ENCODE results near the gene SEC24D.

SEC24D gene

GRCh38 chr4:118839221-118839927 lies 3.4 kb upstream of the SEC24D start:
- DNase-seq = no peak

- no peak for DNase-seq
Observed at GRCh38 chr4:118837121-118837507, 1.2 kb upstream of the SEC24D start.

DNA sequence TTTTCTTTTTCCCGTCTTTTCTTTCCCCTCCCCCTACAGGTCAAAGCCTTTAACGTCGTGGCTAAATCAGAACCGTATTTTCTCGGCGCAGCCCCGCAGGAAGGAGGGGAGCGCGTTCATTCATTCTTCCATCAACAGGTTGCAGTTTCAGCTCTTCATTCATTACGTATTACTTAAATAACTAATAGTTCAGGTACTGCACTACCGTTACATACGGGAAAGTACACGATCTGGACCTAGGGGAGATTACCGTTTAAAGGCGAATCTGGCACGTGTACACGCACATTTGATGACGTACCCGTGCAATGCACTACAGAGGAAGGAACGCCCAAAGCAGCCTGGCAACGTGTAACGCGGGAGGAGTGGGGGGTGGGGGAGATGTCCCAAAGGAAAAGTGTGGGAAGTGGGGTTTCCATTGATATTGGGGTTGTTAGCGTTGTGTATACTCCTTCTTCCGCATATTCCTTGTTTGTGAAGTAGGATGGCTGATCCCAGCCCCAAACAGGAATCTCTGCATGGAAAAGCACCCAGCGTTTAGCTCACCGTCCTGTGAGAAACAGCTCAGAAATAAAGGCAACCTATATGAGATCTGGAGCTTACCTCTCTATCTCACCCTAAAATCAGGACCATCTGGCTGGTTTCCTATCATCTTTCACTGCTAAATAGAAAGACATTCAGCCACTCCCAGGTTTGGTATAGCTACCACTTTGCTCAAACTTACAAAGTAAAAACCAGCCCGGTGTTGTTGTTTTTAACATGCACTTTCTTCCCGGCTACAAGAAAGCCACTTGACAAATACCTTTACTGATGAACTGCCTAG lies 585 bp upstream of the SEC24D start:
- DNase-seq = peak; percentile 69

- DNase-seq = peak; percentile 88
Observed at GRCh38 chr4:118834960-118835569, 861 bp downstream of the SEC24D start.

- no peak for DNase-seq
Observed at GRCh38 chr4:118834070-118834469, 1.9 kb downstream of the SEC24D start.

DNA sequence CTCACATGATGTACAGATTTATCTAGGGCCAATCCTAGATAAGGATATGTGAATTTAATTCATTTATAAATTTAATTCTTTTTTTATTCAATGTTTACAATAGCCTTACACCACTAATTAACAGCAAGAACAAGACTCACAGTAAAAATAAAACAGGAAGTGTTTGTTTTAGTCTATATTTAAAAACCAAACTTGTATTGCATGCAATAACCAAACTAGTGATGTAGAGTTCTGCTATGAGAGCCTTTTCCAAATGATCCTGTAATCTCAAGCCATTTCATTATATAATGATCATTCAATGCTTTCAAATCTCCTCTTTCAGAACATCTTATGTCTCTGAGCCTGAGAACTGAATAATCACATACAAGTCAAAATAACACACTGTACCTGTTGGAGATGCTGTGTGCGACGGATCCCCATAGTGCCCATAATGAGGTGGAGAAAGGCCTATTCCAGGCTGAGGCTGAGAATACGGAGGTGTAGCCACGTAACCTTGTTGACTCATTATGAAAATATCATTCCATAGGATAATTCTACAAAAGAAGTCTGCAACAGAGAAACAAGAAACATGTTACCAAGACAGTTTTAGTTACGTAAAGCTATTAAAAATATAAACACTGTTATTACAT lies 2.6 kb downstream of the SEC24D start:
- no peak for DNase-seq

DNA sequence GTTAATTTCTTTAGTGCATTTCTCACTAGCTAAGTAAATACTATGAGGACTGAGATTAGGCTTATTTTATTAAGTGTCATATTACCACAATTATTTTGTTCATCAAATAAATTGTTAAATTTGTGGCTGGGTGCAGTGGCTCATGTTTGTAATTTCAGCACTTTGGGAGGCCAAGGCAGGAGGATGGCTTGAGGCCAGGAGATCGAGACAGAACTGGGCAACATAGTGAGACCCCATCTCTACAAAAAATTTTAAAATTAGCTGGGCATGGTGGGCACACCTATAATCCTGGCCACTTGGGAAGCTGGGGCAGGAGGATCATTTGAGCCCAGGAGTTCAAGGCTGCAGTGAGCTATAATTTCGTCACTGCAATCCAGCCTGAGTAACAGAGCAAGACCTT lies 6.8 kb downstream of the SEC24D start:
- no peak for DNase-seq

DNA sequence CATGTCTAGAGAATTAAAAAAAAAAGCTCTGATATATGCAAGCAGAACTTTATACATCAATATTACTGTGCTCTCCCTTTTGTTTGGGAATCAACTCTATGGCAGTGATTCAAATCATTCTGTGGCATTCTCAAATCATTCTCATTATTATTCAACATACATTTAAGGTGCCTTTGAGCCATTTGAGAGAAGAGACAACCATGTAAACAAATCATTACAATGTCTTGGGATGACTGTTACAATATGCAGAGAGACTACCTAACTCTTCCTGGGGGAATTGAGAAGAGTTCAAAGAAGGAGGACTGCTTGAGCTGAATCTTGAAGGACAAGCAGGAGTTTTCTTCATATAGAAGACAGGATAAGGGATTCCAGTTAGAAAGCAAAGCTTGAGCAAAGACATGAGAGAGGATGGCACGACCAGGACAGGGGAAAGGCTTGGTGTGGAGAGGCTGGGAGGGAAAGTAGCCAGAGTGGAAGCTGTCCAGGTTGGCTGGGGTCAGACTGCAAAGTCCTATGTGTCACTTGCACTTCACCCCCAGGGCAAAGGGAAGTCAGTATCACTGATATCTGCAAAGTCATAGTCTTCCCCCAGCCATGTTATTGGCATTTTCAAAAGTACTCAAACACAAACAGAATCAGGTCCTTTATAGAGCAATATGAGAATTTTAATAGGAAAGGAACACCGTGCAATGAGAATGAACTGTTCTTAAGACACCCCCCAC lies 9.0 kb downstream of the SEC24D start:
- no peak for DNase-seq

GRCh38 chr4:118825799-118826198 lies 10.1 kb downstream of the SEC24D start:
- DNase-seq = no peak

GRCh38 chr4:118824141-118824540 lies 11.8 kb downstream of the SEC24D start:
- DNase-seq = no peak

GRCh38 chr4:118823471-118823870 lies 12.5 kb downstream of the SEC24D start:
- DNase-seq = no peak

DNA sequence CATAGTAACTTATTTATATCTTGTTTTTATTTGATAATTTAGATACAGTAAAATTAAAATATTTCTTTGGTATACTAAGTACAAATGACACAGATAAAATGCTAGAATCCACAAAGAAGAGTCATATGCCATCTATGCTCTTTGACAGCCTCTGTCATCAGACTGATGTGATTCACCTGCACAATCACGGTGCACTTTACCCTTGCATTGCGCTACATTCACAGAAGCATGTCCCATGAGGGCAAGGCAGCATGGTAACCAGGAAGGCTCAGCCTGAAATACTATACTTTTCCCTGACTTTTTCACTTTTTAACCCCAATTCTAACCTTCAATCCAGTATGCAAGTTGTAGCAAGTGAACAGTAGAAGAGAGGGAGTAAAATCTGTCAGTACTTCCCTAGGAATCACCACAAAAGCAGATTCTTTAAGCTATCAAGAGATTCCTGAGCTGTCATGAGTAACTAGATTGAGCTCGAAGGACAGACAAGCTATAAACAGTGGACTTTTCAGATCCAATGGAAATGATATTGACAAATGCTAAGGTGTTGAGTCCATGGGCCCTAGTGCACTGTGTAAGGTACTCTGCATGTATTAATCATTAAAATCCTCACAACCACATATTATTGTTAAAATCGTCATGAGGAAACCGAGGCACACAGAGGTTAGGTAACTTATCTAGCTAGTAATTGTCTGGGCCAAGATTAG lies 14.2 kb downstream of the SEC24D start:
- no peak for DNase-seq

GRCh38 chr4:118817178-118817930 lies 18.6 kb downstream of the SEC24D start:
- no peak for DNase-seq

- DNase-seq = no peak
Observed at GRCh38 chr4:118816538-118817177, 19.3 kb downstream of the SEC24D start.

DNA sequence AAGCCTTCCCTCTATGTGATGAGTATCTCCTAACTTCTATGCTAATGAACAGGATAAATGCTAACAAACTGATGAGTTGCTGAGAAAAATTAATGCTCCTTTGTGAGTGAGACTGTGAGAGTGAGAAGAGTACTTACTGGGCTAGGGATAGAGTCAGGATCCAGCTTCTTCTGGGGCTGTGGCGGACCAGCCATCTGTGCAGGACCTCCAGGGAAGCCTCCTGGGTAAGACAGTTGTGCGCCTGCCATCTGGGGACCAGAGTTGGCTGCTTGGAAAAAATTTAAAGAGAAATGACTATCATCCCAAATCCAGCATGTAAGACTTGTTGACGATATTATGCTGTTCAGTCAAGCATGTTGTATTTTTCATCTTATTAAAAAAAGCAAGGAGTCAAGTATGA lies 21.0 kb downstream of the SEC24D start:
- no peak for DNase-seq

GRCh38 chr4:118814058-118814457 lies 21.9 kb downstream of the SEC24D start:
- DNase-seq = no peak

GRCh38 chr4:118813561-118813960 lies 22.4 kb downstream of the SEC24D start:
- no peak for DNase-seq

- DNase-seq = no peak
Observed at GRCh38 chr4:118811832-118812231, 24.1 kb downstream of the SEC24D start.

DNA sequence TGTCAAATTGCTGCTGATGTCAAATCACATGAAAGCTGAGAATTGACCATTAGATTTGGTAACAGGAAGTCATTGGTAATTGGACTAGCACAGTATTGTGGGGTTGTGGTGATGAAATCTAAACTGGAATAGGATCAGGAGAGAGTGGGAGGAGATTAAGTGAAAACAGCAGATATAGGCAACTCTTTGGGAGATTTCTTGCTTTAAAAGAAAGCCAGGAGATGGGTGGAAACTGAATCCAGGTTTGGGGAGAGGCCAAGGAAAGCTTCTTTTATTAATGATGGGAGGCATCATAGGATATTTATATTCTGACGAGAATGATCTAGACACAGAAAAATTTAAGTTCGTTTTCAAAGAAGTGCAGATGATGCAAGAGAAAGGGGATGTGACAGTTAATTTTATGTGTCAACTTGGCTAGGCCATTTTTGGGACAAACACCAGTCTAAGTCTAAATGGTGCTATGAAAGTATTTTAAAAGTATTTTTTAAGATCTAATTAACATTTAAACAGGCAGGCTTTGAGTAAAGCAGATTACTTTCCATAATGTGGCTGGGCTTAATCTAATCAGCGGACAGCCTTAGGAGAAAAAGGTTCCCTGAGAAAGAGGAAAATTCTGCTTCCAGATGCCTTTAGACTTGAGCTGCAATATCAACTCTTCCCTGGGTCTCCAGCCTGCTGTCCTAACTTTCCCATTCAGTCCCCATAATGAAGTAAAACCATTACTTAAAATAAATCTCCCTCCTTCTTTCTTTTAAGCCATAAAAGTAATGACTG lies 24.7 kb downstream of the SEC24D start:
- DNase-seq = no peak

GRCh38 chr4:118807659-118808058 lies 28.3 kb downstream of the SEC24D start:
- DNase-seq = no peak

All from right hindlimb (tissue), 1 donor.